ENCODE measurements around the gene KRTAP5-3. TPM values are rescaled to one million over a fixed set of nuclear protein-coding genes. Genes with fewer than 3 reads are reported as not detected.

The KRTAP5-3 gene
- total and polyA plus RNA-seq, 9 of the 15 experiments (the other 6 are each of a cell fraction or from before 2014, with no cell fraction given): not detected

DNA sequence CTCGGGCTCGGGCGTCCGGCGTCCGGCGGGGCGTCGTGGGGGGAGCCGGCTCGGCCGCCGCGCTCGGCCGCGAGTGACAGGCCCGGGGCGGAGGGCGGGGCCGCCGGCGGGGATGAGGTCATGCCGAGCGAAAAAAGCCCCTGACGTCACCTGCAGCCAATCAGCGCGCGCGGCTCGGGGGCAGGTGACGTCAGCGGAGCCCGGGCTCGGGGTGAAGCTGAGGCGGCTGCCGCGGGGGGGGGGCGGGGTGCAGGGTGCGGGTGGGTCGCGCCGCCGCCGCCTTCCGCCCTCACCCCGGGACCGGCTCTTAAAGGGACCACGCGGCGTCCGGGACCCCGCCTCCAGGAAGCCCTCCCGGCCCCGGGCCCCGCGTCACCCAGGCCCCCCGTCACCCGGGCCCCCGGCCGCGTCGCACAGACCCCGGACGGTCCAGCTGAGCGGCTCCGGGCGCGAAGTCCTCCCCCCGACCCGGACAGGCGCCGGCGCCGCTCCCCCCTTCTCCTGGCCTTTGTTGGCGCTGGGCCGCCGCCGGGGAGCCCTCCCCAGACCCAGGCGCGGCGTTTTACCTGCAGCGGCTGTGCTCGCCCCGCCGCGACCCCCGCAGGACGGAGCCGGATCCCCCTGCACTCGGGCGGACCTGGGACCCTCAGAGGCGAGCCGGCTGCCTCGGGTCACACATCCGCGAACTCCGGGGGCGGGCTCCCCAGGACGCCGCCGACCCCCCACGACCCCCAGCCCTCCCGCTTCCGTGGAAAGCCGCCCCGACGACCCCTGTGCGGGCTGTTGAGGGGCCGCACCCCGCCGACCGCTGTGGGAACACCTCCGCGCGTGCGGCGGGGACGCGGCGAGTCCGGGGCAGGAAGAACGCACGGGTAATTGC lies 35.8 kb downstream of the KRTAP5-3 start, which contains the start of gene DUSP8 (continued):
- TF ChIP-seq, protein P1, sequence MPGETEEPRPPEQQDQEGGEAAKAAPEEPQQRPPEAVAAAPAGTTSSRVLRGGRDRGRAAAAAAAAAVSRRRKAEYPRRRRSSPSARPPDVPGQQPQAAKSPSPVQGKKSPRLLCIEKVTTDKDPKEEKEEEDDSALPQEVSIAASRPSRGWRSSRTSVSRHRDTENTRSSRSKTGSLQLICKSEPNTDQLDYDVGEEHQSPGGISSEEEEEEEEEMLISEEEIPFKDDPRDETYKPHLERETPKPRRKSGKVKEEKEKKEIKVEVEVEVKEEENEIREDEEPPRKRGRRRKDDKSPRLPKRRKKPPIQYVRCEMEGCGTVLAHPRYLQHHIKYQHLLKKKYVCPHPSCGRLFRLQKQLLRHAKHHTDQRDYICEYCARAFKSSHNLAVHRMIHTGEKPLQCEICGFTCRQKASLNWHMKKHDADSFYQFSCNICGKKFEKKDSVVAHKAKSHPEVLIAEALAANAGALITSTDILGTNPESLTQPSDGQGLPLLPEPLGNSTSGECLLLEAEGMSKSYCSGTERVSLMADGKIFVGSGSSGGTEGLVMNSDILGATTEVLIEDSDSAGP (CRISPR knock-in tag; IDR thresholded peaks at IDR 0.05): peak; percentile 82
- TF ChIP-seq POLR2AphosphoS5 (IDR thresholded peaks at IDR 0.05; ENCODE audit: control insufficient read depth, insufficient read depth, low read depth, low read length) (no peak), SRSF7 (optimal IDR thresholded peaks at IDR 0.05; ENCODE audit: low read depth, low read length) (no peak), PTTG1 (tag; IDR thresholded peaks at IDR 0.05; ENCODE audit: low read depth) (no peak), GABPB2 (CRISPR knock-in tag; conservative IDR thresholded peaks at IDR 0.05) (no peak), HMG20B (CRISPR knock-in tag; IDR thresholded peaks at IDR 0.05) (no peak), FIP1L1 (IDR thresholded peaks at IDR 0.05; ENCODE audit: low read depth, low read length, poor library complexity, severe bottlenecking) (no peak), PCBP2 (IDR thresholded peaks at IDR 0.05; ENCODE audit: low read depth, low read length, poor library complexity, severe bottlenecking) (no peak), ZZZ3 (IDR thresholded peaks at IDR 0.05) (no peak), CTBP1 (IDR thresholded peaks at IDR 0.05; ENCODE audit: borderline replicate concordance) (0 out of 2 replicates have a peak, but pooled peaks have one; percentile 34), GTF2E2 (tag; IDR thresholded peaks at IDR 0.05) (no peak), ZNF316 (IDR thresholded peaks at IDR 0.05) (no peak), ZFX (CRISPR knock-in tag; IDR thresholded peaks at IDR 0.05) (peak; percentile 45), NCOR1 (IDR thresholded peaks at IDR 0.05) (no peak), TARDBP (IDR thresholded peaks at IDR 0.05) (no peak), KDM4B (IDR thresholded peaks at IDR 0.05; ENCODE audit: borderline replicate concordance in 2 of 2, low read depth in 1 of 2) (no peak), MAZ (CRISPR knock-in tag; conservative IDR thresholded peaks at IDR 0.05 in 1 of 2, IDR thresholded peaks at IDR 0.05 in 1 of 2) (0 out of 4 replicates have a peak, but pooled peaks of 1 of the 2 experiments have one; percentile 24), ZNF253 (CRISPR knock-in tag; conservative IDR thresholded peaks at IDR 0.05) (no peak), DNMT1 (IDR thresholded peaks at IDR 0.05) (no peak), ZNF124 (CRISPR knock-in tag; IDR thresholded peaks at IDR 0.05) (no peak), RBBP5 (IDR thresholded peaks at IDR 0.05; ENCODE audit: borderline replicate concordance, insufficient read depth, low read length, poor library complexity, severe bottlenecking) (no peak), EP400 (IDR thresholded peaks at IDR 0.05) (no peak), SAP30 (IDR thresholded peaks at IDR 0.05; ENCODE audit: borderline replicate concordance, insufficient read depth, low read depth, low read length, poor library complexity, severe bottlenecking) (no peak)
- TF ChIP-seq, protein P2, sequence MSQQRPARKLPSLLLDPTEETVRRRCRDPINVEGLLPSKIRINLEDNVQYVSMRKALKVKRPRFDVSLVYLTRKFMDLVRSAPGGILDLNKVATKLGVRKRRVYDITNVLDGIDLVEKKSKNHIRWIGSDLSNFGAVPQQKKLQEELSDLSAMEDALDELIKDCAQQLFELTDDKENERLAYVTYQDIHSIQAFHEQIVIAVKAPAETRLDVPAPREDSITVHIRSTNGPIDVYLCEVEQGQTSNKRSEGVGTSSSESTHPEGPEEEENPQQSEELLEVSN (IDR thresholded peaks at IDR 0.05; ENCODE audit: borderline replicate concordance in 1 of 2, extremely low read depth in 1 of 2, insufficient read depth in 1 of 2, insufficient read length in 1 of 2, low read depth in 1 of 2, low read length in 1 of 2, poor library complexity in 1 of 2, severe bottlenecking in 1 of 2): peak in 1 of 2 experiments; percentile 24
- TF ChIP-seq, protein P3, sequence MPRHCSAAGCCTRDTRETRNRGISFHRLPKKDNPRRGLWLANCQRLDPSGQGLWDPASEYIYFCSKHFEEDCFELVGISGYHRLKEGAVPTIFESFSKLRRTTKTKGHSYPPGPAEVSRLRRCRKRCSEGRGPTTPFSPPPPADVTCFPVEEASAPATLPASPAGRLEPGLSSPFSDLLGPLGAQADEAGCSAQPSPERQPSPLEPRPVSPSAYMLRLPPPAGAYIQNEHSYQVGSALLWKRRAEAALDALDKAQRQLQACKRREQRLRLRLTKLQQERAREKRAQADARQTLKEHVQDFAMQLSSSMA (CRISPR knock-in tag; IDR thresholded peaks at IDR 0.05): no peak

Measured in K562 (cell line).